Measurements from ENCODE around the gene PER1. TPM values are rescaled to one million over a fixed set of nuclear protein-coding genes. Genes with fewer than 3 reads are reported as not detected.

PER1 gene
- total RNA-seq, 6 experiments from 2014 or later, result 25.7 to 118 (median 55.2) TPM

DNA sequence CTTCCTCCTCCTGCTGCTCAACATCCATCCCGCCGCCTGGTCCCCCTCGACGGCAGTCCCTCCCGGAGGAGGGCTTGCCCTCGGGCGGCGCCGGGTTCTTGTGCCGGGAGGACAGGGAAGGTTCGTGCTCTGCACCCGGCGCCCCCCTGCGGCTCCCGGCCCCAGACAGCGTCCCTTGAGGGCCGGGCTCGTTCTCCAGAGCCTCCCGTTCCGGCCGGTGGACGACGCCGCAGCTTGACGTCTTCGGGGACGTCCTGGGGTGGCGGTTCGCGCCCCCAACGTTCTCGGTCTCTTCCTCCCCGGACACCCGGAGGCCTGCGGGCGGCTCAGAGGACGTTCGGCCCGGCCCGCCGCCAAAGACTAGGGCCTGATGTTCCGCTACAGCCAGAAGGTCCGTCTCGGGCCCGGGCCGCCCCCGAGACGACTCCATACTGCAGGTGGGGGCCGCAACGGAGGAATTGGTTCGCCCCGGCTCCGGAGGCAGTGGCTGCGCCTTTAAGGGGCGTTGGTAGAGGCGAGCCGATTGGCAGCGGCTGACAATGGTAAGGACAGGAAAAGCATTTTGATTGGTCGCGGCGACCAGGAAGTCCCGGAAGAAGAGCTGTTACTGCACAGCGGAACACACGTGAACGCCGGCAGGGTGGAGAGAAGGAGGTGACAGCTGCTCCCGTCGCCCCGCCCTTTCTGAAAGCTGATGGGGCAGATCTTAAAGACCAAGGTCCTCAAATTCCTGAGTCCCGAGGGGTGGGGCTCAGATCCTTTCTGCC lies 37.7 kb upstream of the PER1 start, which contains the start of gene BORCS6:
BORCS6 (minus strand) TSS at position 470 of the 767 bp plus-strand sequence; CDS start at position 430, 40 bp downstream.
- peak within 1 kb of the TSS; percentile 54 to 92 (median 89) for H3K27ac ChIP-seq
- intact Hi-C loops (cut with DNase I), result no loop called here
- peaks cover 0 to 20% (median 3%) of the 10 kb centered on the region in 4 donors for H3K4me1 ChIP-seq
- peak within 1 kb of the TSS; percentile 57 to 86 (median 79) for H3K4me3 ChIP-seq
- H3K36me3 ChIP-seq, result no peaks in the 10 kb centered on the region
- no peaks in the 10 kb centered on the region for H3K27me3 ChIP-seq
- no peaks in the 10 kb centered on the region for H3K9me3 ChIP-seq
- DNase-seq (peak; percentile 98 to 99 (median 99)), ATAC-seq (peak; percentile 57 to 81 (median 68))
- 1% methylated on average over 12 of the region's 70 CpGs for WGBS (ENCODE audit: insufficient coverage, low coverage, low lambda C conversion rate, missing lambda C conversion rate)
- TF ChIP-seq POLR2A (IDR thresholded peaks at IDR 0.05), result peak; percentile 69
- TF ChIP-seq, protein P1, sequence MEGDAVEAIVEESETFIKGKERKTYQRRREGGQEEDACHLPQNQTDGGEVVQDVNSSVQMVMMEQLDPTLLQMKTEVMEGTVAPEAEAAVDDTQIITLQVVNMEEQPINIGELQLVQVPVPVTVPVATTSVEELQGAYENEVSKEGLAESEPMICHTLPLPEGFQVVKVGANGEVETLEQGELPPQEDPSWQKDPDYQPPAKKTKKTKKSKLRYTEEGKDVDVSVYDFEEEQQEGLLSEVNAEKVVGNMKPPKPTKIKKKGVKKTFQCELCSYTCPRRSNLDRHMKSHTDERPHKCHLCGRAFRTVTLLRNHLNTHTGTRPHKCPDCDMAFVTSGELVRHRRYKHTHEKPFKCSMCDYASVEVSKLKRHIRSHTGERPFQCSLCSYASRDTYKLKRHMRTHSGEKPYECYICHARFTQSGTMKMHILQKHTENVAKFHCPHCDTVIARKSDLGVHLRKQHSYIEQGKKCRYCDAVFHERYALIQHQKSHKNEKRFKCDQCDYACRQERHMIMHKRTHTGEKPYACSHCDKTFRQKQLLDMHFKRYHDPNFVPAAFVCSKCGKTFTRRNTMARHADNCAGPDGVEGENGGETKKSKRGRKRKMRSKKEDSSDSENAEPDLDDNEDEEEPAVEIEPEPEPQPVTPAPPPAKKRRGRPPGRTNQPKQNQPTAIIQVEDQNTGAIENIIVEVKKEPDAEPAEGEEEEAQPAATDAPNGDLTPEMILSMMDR (IDR thresholded peaks at IDR 0.05), result peak in 2 of 4 donors; percentile 11 to 20

- peak; percentile 59 to 72 (median 62) for DNase-seq
- no peaks in the 10 kb centered on the region for H3K9me3 ChIP-seq
- no peak for ATAC-seq
- 18% methylated on average over 5 of the region's 67 CpGs for WGBS (ENCODE audit: insufficient coverage, low coverage, low lambda C conversion rate, missing lambda C conversion rate)
- peaks cover 0 to 20% (median 3%) of the 10 kb centered on the region in 4 donors for H3K4me1 ChIP-seq
- peak overlapping the region; percentile 54 to 92 (median 89) for H3K27ac ChIP-seq
- peak overlapping the region; percentile 57 to 86 (median 79) for H3K4me3 ChIP-seq
- intact Hi-C loops (cut with DNase I), result no loop called here
- no peaks in the 10 kb centered on the region for H3K36me3 ChIP-seq
- no peaks in the 10 kb centered on the region for H3K27me3 ChIP-seq
- no peak for TF ChIP-seq POLR2A (IDR thresholded peaks at IDR 0.05)
- TF ChIP-seq, protein P1 (IDR thresholded peaks at IDR 0.05), result no peak
Observed at GRCh38 chr17:8189041-8189710, 37.0 kb upstream of the PER1 start.

DNA sequence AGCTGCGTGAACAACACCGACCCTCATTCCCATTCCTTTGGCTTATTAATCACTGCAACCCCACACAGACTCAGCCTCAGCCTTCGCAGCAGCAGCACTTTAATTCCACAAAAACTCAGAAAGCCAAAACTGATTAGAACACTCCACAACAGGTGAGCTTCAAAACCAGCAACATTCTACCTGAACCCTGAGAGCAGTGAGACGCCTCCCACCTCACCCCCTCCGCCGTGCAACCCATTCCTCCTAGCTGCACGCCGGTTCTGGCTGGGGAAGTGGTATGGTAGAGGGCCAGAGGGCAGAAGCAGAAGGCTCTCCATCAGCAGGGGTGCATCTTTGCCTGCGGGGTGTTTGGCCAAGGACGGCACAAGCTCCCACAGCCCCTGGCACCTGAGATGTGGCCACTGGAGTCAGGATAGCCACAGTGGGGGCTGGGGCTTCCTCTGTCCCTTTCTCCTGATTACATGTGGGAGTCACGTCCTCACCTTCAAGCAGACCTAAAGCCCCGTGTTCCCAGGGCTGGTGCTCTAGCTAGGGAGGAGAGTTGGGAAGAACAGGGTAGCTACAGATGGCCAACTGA lies 36.1 kb upstream of the PER1 start:
- TF ChIP-seq, protein P1 (IDR thresholded peaks at IDR 0.05), result no peak
- no peak for TF ChIP-seq POLR2A (IDR thresholded peaks at IDR 0.05)
- 39% methylated on average over 10 of the region's 12 CpGs for WGBS (ENCODE audit: insufficient coverage, low coverage, low lambda C conversion rate, missing lambda C conversion rate)
- H3K36me3 ChIP-seq, result no peaks in the 10 kb centered on the region
- ATAC-seq (no peak), DNase-seq (peak in 1 of 3 donors; percentile 64)
- H3K9me3 ChIP-seq, result no peaks in the 10 kb centered on the region
- peak overlapping the region; percentile 57 to 86 (median 79) for H3K4me3 ChIP-seq
- H3K4me1 ChIP-seq, result peaks cover 0 to 20% (median 3%) of the 10 kb centered on the region in 4 donors
- no peaks in the 10 kb centered on the region for H3K27me3 ChIP-seq
- peak overlapping the region; percentile 39 to 92 (median 54) for H3K27ac ChIP-seq
- intact Hi-C loops (cut with DNase I), result no loop called here

GRCh38 chr17:8187517-8188262 lies 35.5 kb upstream of the PER1 start:
- Histone ChIP-seq H3K27ac (peak overlapping the region; percentile 54 to 92 (median 77)), H3K4me3 (peak overlapping the region in 2 of 3 donors; percentile 19 to 86), H3K9me3 (no peaks in the 10 kb centered on the region), H3K4me1 (peaks cover 0 to 20% (median 3%) of the 10 kb centered on the region in 4 donors), H3K27me3 (no peaks in the 10 kb centered on the region), H3K36me3 (no peaks in the 10 kb centered on the region)
- TF ChIP-seq, protein P1 (IDR thresholded peaks at IDR 0.05), result peak in 1 of 4 donors; percentile 15
- no peak for TF ChIP-seq POLR2A (IDR thresholded peaks at IDR 0.05)
- intact Hi-C loops (cut with DNase I), result no loop called here
- DNase-seq (peak; percentile 83 to 92 (median 86)), ATAC-seq (peak; percentile 46 to 64 (median 48))
- WGBS (ENCODE audit: insufficient coverage, low coverage, low lambda C conversion rate, missing lambda C conversion rate), result 2% methylated on average over 25 of the region's 25 CpGs
